Measurements from ENCODE around the gene MACROH2A1. TPM values are rescaled to one million over a fixed set of nuclear protein-coding genes. Genes with fewer than 3 reads are reported as not detected.

The MACROH2A1 gene
- total RNA-seq, 1 donor from 2014 or later = 215 TPM

GRCh38 chr5:135436951-135437418, 38.0 kb upstream of the MACROH2A1 start:
- no peak overlapping the region for H3K4me3 Mint-ChIP-seq (ENCODE audit: unreplicated experiment)
- DNase-seq = no peak
- peaks cover 8% of the 10 kb centered on the region for H3K4me1 Mint-ChIP-seq (ENCODE audit: low read depth, unreplicated experiment)
- no peaks in the 10 kb centered on the region for H3K9me3 Mint-ChIP-seq (ENCODE audit: unreplicated experiment)
- H3K27me3 Mint-ChIP-seq (ENCODE audit: unreplicated experiment) = peaks cover 4% of the 10 kb centered on the region
- TF ChIP-seq CTCF (IDR thresholded peaks at IDR 0.05; ENCODE audit: partially characterized antibody, unreplicated experiment) = no peak
- H3K27ac Mint-ChIP-seq (ENCODE audit: unreplicated experiment) = no peak overlapping the region
- H3K36me3 Mint-ChIP-seq (ENCODE audit: unreplicated experiment) = no peaks in the 10 kb centered on the region

GRCh38 chr5:135435467-135436330, 36.7 kb upstream of the MACROH2A1 start:
- Mint-ChIP-seq H3K4me1 (ENCODE audit: low read depth, unreplicated experiment) (peaks cover 6% of the 10 kb centered on the region), H3K9me3 (ENCODE audit: unreplicated experiment) (no peaks in the 10 kb centered on the region), H3K27ac (ENCODE audit: unreplicated experiment) (no peak overlapping the region), H3K27me3 (ENCODE audit: unreplicated experiment) (peaks cover 2% of the 10 kb centered on the region), H3K4me3 (ENCODE audit: unreplicated experiment) (no peak overlapping the region), H3K36me3 (ENCODE audit: unreplicated experiment) (no peaks in the 10 kb centered on the region)
- no peak for DNase-seq
- no peak for TF ChIP-seq CTCF (IDR thresholded peaks at IDR 0.05; ENCODE audit: partially characterized antibody, unreplicated experiment)

DNA sequence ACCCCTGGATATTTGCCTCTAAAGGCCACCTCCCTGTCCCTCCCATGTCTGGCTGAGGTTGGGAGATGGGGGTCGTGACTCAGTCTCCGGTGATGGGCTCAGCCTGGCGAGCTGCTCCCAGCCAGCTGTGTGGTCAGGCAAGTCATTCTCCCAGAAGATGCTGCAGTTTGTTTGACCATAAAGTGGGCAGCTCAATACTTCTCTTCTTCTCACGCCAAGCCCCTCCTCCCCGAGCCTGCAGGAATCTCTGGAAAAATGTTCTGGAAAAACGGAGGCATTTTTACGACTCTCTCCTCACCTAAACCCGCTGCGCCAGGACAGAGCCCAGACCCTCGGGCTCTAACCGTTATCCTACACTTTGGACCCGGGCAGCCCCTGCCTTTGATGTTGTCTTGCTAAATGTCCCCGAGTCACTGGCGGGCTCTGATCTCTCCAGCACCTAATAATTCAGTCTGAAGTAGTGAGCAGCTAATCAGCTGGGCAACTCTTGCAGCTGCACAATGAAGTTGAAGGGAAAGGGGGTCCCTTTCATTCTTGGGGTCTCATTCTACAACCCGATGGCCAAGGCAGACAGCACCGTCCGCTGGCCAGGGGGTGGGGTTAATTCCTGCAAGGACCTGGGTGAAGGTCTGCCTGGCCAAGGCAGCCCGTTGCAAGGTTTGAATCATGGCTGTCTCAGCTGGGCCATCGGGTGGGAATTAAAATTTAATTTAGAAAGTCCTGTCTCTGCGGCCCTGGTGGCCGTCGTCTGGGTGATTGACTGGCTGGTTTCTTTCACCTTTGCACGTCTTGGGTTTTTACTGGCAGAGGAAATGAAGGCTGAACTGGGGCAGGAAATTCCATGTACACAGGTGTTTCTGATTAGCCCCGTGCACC, 35.8 kb upstream of the MACROH2A1 start:
- Mint-ChIP-seq H3K27ac (ENCODE audit: unreplicated experiment) (no peak overlapping the region), H3K9me3 (ENCODE audit: unreplicated experiment) (no peaks in the 10 kb centered on the region), H3K36me3 (ENCODE audit: unreplicated experiment) (no peaks in the 10 kb centered on the region), H3K27me3 (ENCODE audit: unreplicated experiment) (peaks cover 1% of the 10 kb centered on the region), H3K4me3 (ENCODE audit: unreplicated experiment) (no peak overlapping the region), H3K4me1 (ENCODE audit: low read depth, unreplicated experiment) (peaks cover 6% of the 10 kb centered on the region)
- TF ChIP-seq CTCF (IDR thresholded peaks at IDR 0.05; ENCODE audit: partially characterized antibody, unreplicated experiment) = no peak
- no peak for DNase-seq

GRCh38 chr5:135433681-135434426, 34.8 kb upstream of the MACROH2A1 start:
- Mint-ChIP-seq H3K27me3 (ENCODE audit: unreplicated experiment) (peaks cover 1% of the 10 kb centered on the region), H3K36me3 (ENCODE audit: unreplicated experiment) (peaks cover 5% of the 10 kb centered on the region), H3K9me3 (ENCODE audit: unreplicated experiment) (no peaks in the 10 kb centered on the region), H3K4me1 (ENCODE audit: low read depth, unreplicated experiment) (peaks cover 6% of the 10 kb centered on the region), H3K4me3 (ENCODE audit: unreplicated experiment) (no peak overlapping the region), H3K27ac (ENCODE audit: unreplicated experiment) (no peak overlapping the region)
- no peak for DNase-seq
- TF ChIP-seq CTCF (IDR thresholded peaks at IDR 0.05; ENCODE audit: partially characterized antibody, unreplicated experiment) = no peak

Data from glutamatergic neuron (in vitro differentiated cells).